Nephron (organoid): ENCODE measurements around the gene CENPM.

Experiments used
- H3K27ac Mint-ChIP-seq, 3 experiments: 2 replicates each; pipeline ENCODE4 v1.8.0; 2020; ENCODE audit warnings: mixed read lengths in 3 of 3, mild to moderate bottlenecking in 2 of 3, moderate library complexity in 1 of 3
- H3K27me3 Mint-ChIP-seq: 2 replicates; pipeline ENCODE4 v1.8.0; 2021; ENCODE audit warnings: low read depth, mild to moderate bottlenecking, moderate library complexity, mixed read lengths
- H3K36me3 Mint-ChIP-seq: 2 replicates; pipeline ENCODE4 v1.8.0; 2020; ENCODE audit warnings: low read depth, mixed read lengths
- H3K4me1 Mint-ChIP-seq: 2 replicates; pipeline ENCODE4 v1.8.0; 2020; ENCODE audit warnings: mixed read lengths
- H3K4me3 Mint-ChIP-seq, 3 experiments: 2 replicates each; pipeline ENCODE4 v1.8.0; 2020; ENCODE audit warnings: mild to moderate bottlenecking in 3 of 3, mixed read lengths in 3 of 3, moderate library complexity in 2 of 3
- H3K9me3 Mint-ChIP-seq: 2 replicates; pipeline ENCODE4 v1.8.0; 2020; ENCODE audit warnings: mixed read lengths
- TF ChIP-seq, protein P1 (sequence below), 3 experiments: fragments of 200-600 bp; sonication (generic); IDR thresholded peaks; one replicate each; pipeline ENCODE4 v1.5.0; 2021; ENCODE audit warnings: antibody characterized with exemption in 3 of 3; ENCODE audit not compliant: unreplicated experiment in 3 of 3

CENPM gene

DNA sequence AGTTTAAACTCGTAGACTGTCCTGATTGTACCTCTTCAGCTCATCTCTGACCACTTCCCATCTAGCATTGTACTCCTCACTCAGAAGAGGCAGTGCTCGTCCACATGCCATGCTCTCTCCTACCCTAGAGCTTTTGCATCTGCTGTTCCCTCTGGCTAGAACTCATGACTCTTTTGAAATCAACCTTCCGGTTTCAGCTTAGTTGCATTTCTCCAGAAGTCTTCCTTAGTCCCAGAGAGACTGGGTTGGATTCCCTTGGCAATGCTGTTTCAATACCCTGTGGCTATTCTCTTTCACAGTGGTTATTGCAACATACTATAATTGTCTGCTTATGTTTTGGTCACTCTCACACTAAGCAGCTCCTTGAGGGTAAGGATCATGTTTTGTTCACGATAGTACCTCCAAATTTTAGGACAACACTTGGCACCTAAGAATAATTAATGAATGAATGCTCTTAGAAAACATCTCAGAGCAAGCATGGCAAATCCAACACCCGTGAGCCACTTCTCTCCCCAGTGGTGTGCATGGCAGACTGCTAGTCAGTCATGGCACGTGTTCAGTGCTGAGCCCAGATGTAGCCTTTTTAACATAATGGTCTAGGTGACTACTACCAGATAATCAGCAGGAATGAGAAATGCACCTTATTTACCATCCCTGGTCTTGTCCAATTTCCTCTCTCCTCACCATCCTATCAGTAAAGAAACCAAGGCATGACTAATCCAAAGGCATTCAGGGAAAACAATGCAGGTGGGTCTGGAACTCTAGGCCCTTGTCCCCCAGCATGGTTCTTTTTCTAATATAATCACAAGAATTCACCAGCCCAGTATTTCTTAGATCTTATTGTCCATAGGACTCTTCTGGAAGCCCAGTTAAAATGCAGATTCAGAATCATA, 36.8 kb upstream of the CENPM start:
- Mint-ChIP-seq H3K36me3 (peaks cover 9% of the 10 kb centered on the region), H3K4me1 (no peaks in the 10 kb centered on the region), H3K27ac (no peak overlapping the region), H3K27me3 (peaks cover 7% of the 10 kb centered on the region), H3K4me3 (no peak overlapping the region), H3K9me3 (no peaks in the 10 kb centered on the region)
- TF ChIP-seq, protein P1, sequence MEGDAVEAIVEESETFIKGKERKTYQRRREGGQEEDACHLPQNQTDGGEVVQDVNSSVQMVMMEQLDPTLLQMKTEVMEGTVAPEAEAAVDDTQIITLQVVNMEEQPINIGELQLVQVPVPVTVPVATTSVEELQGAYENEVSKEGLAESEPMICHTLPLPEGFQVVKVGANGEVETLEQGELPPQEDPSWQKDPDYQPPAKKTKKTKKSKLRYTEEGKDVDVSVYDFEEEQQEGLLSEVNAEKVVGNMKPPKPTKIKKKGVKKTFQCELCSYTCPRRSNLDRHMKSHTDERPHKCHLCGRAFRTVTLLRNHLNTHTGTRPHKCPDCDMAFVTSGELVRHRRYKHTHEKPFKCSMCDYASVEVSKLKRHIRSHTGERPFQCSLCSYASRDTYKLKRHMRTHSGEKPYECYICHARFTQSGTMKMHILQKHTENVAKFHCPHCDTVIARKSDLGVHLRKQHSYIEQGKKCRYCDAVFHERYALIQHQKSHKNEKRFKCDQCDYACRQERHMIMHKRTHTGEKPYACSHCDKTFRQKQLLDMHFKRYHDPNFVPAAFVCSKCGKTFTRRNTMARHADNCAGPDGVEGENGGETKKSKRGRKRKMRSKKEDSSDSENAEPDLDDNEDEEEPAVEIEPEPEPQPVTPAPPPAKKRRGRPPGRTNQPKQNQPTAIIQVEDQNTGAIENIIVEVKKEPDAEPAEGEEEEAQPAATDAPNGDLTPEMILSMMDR (IDR thresholded peaks at IDR 0.05; ENCODE audit: unreplicated experiment in 3 of 3): no peak

DNA sequence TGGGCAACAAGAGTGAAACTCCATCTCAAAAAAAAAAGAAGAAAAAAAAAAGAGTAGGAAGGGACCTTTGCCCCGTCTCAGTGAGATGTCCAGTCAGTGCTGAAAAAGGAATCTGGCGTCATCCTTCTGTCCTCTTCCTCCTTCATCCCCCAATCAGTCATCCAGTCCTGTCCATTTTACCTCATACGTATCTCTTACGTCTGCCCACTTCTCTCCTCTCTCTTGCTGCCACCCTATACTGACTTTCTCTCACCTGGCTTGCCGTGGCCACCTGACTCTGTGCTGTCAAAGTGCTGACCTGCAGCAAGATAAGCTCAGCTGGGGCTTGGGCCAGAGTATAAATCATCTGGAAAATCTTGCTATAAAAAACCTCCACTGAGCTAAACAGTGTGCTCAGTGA, 35.9 kb upstream of the CENPM start:
- Mint-ChIP-seq H3K4me1 (no peaks in the 10 kb centered on the region), H3K27ac (no peak overlapping the region), H3K36me3 (peaks cover 2% of the 10 kb centered on the region), H3K4me3 (no peak overlapping the region), H3K27me3 (peaks cover 12% of the 10 kb centered on the region), H3K9me3 (no peaks in the 10 kb centered on the region)
- TF ChIP-seq, protein P1 (IDR thresholded peaks at IDR 0.05; ENCODE audit: unreplicated experiment in 3 of 3): no peak

DNA sequence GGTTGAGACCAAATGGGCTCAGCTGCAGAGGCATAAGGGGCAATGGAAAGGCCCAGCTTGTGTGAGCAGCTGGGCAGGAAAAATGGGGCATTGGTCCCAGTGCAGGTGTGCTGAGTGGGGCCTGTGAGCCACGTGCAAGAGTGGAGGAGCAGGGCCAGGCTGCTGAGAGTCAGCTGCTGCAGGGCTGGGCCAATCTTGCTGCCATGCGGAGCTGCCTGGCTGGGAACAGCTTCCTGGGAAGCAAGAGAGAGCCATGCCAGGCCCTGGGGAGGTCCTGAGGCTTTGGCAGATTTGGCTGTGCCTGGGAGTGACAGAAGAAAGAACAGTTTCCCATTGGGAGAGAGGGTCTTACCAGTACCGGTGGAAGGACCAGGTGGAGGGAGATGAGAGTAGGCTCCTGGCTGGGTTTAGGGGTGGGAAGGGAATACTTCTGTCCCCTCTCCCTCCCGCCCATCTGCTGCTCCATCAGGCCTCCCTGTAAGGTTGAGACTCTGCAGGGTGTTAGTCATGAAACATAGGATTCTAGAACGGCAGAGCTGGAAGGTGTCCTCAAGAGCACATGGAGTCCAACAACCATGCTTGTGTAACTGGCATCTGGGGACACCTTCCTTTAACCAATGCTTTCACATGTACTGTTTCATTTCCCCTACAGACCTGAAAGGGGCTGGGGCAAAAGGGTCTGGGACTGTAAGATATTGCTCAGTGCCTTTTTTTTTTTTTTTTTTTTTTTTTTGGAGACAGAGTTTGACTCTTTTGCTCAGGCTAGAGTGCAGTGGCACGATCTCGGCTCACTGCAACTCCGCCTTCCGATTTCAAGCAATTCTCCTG, 32.7 kb upstream of the CENPM start:
- H3K27ac Mint-ChIP-seq: no peak overlapping the region
- H3K4me3 Mint-ChIP-seq: no peak overlapping the region
- no peaks in the 10 kb centered on the region for H3K36me3 Mint-ChIP-seq
- TF ChIP-seq, protein P1 (IDR thresholded peaks at IDR 0.05; ENCODE audit: unreplicated experiment in 3 of 3): no peak
- H3K9me3 Mint-ChIP-seq: no peaks in the 10 kb centered on the region
- peaks cover 38% of the 10 kb centered on the region for H3K27me3 Mint-ChIP-seq
- H3K4me1 Mint-ChIP-seq: no peaks in the 10 kb centered on the region

DNA sequence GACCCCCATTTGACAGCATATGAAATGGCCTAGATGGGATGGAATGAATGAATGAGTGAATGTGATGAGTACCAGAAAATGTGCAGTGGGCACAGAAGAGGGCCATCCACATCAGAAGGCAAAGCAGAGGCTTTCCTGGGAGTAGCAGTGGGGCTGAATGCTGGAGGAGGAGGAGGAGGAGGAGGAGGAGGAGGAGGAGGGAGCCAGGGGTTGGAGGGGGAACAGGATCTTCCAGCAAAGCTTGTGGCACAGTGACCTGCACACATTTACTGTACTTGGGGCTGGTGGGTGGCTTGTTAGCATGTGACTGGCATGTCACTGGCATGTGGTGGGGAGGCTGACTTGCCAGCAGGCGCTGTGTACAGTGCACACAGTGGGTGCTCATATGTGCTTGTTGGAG, 31.8 kb upstream of the CENPM start:
- H3K4me1 Mint-ChIP-seq: no peaks in the 10 kb centered on the region
- H3K27me3 Mint-ChIP-seq: peaks cover 45% of the 10 kb centered on the region
- H3K9me3 Mint-ChIP-seq: no peaks in the 10 kb centered on the region
- H3K4me3 Mint-ChIP-seq: peak overlapping the region; percentile 34 to 38 (median 37)
- H3K27ac Mint-ChIP-seq: no peak overlapping the region
- H3K36me3 Mint-ChIP-seq: no peaks in the 10 kb centered on the region
- TF ChIP-seq, protein P1 (IDR thresholded peaks at IDR 0.05; ENCODE audit: unreplicated experiment in 3 of 3): no peak

DNA sequence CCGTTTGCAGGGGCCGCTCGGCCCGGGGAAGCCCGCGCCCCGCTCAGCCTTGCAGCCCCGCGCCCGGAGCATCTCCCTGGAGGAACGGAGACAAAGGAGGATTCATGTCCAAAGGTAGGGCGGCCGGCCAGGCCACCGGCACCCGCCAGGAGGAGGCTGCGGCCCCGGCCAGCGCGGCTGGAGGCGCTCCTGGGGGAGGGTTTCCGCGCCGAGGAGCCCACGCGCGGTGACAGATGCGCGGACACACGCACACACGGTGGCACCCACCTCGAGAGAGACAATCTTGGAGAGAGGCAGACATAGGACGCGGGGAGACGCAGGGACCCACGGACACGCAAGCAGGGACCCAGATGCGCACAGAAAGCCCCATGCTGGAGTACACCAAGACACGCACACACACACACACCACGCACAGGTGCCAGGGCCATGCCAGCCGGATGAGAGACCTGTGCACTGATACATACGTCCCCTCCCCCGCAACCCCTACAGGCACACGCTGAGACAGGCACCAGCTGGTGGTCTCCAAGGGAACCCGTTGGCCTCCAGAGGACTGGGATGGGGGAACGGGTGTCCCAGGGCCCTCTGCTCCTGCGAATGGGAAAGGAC, 30.1 kb upstream of the CENPM start:
- Mint-ChIP-seq H3K9me3 (no peaks in the 10 kb centered on the region), H3K27me3 (peaks cover 56% of the 10 kb centered on the region), H3K27ac (no peak overlapping the region), H3K4me3 (peak overlapping the region; percentile 75 to 76 (median 75)), H3K36me3 (no peaks in the 10 kb centered on the region), H3K4me1 (no peaks in the 10 kb centered on the region)
- TF ChIP-seq, protein P1 (IDR thresholded peaks at IDR 0.05; ENCODE audit: unreplicated experiment in 3 of 3): no peak
